GM12878 (cell line): Measurements from ENCODE around the gene SLC47A2. TPM values are rescaled to one million over a fixed set of nuclear protein-coding genes. Genes with fewer than 3 reads are reported as not detected.

Source experiments
- ATAC-seq: fragments of 200-7000 bp; cut with Tn5 transposase; 3 replicates; pipeline ENCODE4 v1.9.1; 2020; ENCODE audit warnings: mild to moderate bottlenecking, moderate library complexity
- BruUV-seq: library from RNA; stranded (reverse); fragments of 400-500 nt; replicated peaks from 2 replicates; lab custom pipeline; 2021; lab: Mats Ljungman, UMichigan
- CTCF ChIA-PET: fragments of 300-600 bp; sonication (Branson Sonifier 250); formaldehyde crosslinking; extraction: SDS; loops from one replicate; lab custom pipeline; 2021; ENCODE audit warnings: inconsistent platforms; lab: Yijun Ruan, JAX
- POLR2A ChIA-PET: fragments of 350-600 bp; formaldehyde crosslinking; extraction: SDS; loops from one replicate; lab custom pipeline; 2021; ENCODE audit warnings: inconsistent platforms; lab: Charles Lee
- RAD21 ChIA-PET: fragments of 300-600 bp; sonication (Branson Sonifier 250); formaldehyde crosslinking; loops from one replicate; lab custom pipeline; 2023; ENCODE audit warnings: antibody characterized with exemption; ENCODE audit not compliant: unreplicated experiment; lab: Charles Lee
- SMC1A ChIA-PET: fragments of 300-600 bp; sonication (Branson Sonifier 250); formaldehyde crosslinking; loops from one replicate; lab custom pipeline; 2023; ENCODE audit not compliant: unreplicated experiment, uncharacterized antibody; lab: Charles Lee
- DNase-seq: peaks from one replicate; pipeline ENCODE4 v3.0.0-alpha.2; 2011; ENCODE audit warnings: low read depth, low spot score
- FAIRE-seq: peaks from 3 replicates; lab custom pipeline; 2011; peaks lifted over from hg19 to GRCh38; lab: Jason Lieb, UNC
- H2AFZ ChIP-seq: 2 replicates; pipeline ENCODE4 v1.6.0; 2011; ENCODE audit warnings: low read depth, low read length, control low read depth; ENCODE audit not compliant: control insufficient read depth
- H3K27ac ChIP-seq: 2 replicates; pipeline ENCODE4 v1.5.1; 2011; ENCODE audit warnings: control low read depth; ENCODE audit not compliant: control insufficient read depth, insufficient read depth
- H3K27me3 ChIP-seq, 2 experiments: replicated peaks in 1 of 2; 2 replicates each; pipeline versions ENCODE4 v1.6.0 to v1.6.1; 2011; ENCODE audit warnings: low read length in 1 of 2; ENCODE audit not compliant: control insufficient read depth in 2 of 2, insufficient read depth in 2 of 2
- H3K36me3 ChIP-seq, 2 experiments: 2 replicates each; pipeline ENCODE4 v1.5.1; 2011; ENCODE audit warnings: low read length in 1 of 2; ENCODE audit not compliant: control insufficient read depth in 2 of 2, insufficient read depth in 2 of 2
- H3K4me1 ChIP-seq: 2 replicates; pipeline ENCODE4 v1.6.1; 2011; ENCODE audit warnings: mild to moderate bottlenecking, low read length, moderate library complexity, mixed read lengths; ENCODE audit not compliant: control insufficient read depth, insufficient read depth
- H3K4me2 ChIP-seq: 2 replicates; pipeline ENCODE4 v1.6.0; 2011; ENCODE audit warnings: control low read depth; ENCODE audit not compliant: control insufficient read depth, insufficient read depth
- H3K4me3 ChIP-seq: fragments of 200-600 bp; sonication (generic); 2 replicates; pipeline ENCODE4 v1.5.1; 2016
- H3K79me2 ChIP-seq: 2 replicates; pipeline ENCODE4 v1.6.0; 2011; ENCODE audit warnings: low read length; ENCODE audit not compliant: control insufficient read depth, insufficient read depth
- H3K9ac ChIP-seq: 2 replicates; pipeline ENCODE4 v1.8.0; 2011; ENCODE audit warnings: low read length, control low read depth, mixed read lengths; ENCODE audit not compliant: control insufficient read depth, insufficient read depth
- H3K9me3 ChIP-seq: replicated peaks from 3 replicates; pipeline ENCODE4 v1.5.1; 2011; ENCODE audit warnings: mild to moderate bottlenecking, low read length; ENCODE audit not compliant: control insufficient read depth, insufficient read depth
- H4K20me1 ChIP-seq: 2 replicates; pipeline ENCODE4 v1.6.0; 2011; ENCODE audit not compliant: control insufficient read depth, insufficient read depth
- BCL11A ChIP-seq: IDR thresholded peaks from 2 replicates; pipeline ENCODE4 v1.6.1; 2011; ENCODE audit warnings: low read depth, low read length
- BCLAF1 ChIP-seq: fragments of 450-650 bp; IDR thresholded peaks from 2 replicates; pipeline ENCODE4 v1.6.1; 2017; ENCODE audit warnings: antibody characterized with exemption, mild to moderate bottlenecking, moderate library complexity
- CBX3 ChIP-seq: fragments of 200-600 bp; sonication (generic); IDR thresholded peaks from 2 replicates; pipeline ENCODE4 v1.6.1; 2016; ENCODE audit warnings: low read depth, borderline replicate concordance
- CHD2 ChIP-seq: IDR thresholded peaks from 2 replicates; pipeline ENCODE4 v1.6.1; 2011; ENCODE audit warnings: low read depth, low read length, improper control_type of control experiment, borderline replicate concordance
- HDGF ChIP-seq: fragments of 450-650 bp; IDR thresholded peaks from 2 replicates; pipeline ENCODE4 v1.6.1; 2016; ENCODE audit warnings: antibody characterized with exemption
- MYB ChIP-seq: fragments of 150-350 bp; IDR thresholded peaks from 2 replicates; pipeline ENCODE4 v1.6.1; 2014; ENCODE audit warnings: mild to moderate bottlenecking, low read depth, low read length, borderline replicate concordance
- NBN ChIP-seq: fragments of 450-650 bp; IDR thresholded peaks from 2 replicates; pipeline ENCODE4 v1.6.1; 2016
- NR2C1 ChIP-seq: fragments of 450-650 bp; IDR thresholded peaks from 2 replicates; pipeline ENCODE4 v1.6.1; 2017; ENCODE audit warnings: antibody characterized with exemption, mild to moderate bottlenecking, moderate library complexity
- NR2C2 ChIP-seq: IDR thresholded peaks from 2 replicates; pipeline ENCODE4 v1.6.1; 2011; ENCODE audit warnings: borderline replicate concordance, low read depth; ENCODE audit not compliant: control insufficient read depth, insufficient read length
- SPI1 ChIP-seq: IDR thresholded peaks from 2 replicates; pipeline ENCODE4 v1.6.1; 2011; ENCODE audit warnings: low read depth, mild to moderate bottlenecking, low read length, moderate library complexity, borderline replicate concordance; ENCODE audit not compliant: insufficient read depth
- SREBF2 ChIP-seq: IDR thresholded peaks from 2 replicates; pipeline ENCODE4 v1.6.1; 2012; ENCODE audit warnings: mild to moderate bottlenecking, low read length
- ZBTB11 ChIP-seq: fragments of 450-650 bp; formaldehyde crosslinking; IDR thresholded peaks from 2 replicates; pipeline ENCODE4 v1.5.0; 2022; ENCODE audit warnings: mild to moderate bottlenecking, missing genetic modification characterization
- ZNF384 ChIP-seq: IDR thresholded peaks from 2 replicates; pipeline ENCODE4 v1.6.1; 2012; ENCODE audit warnings: low read depth, mild to moderate bottlenecking, low read length, improper control_type of control experiment, borderline replicate concordance
- WGBS: methylation state at CpG from one replicate; pipeline ENCODE4 v1.1.6; 2016; ENCODE audit warnings: low lambda C conversion rate; ENCODE audit not compliant: insufficient replicate concordance, insufficient coverage; ENCODE audit errors: missing lambda C conversion rate; 5-methylcytosine and 5-hydroxymethylcytosine counted together
- in situ Hi-C: fragments of 300-500 bp; cut with MboI; formaldehyde crosslinking; loops from 9 replicates; pipeline ENCODE4 v1.14.3; 2018; ENCODE audit warnings: mixed read lengths
- intact Hi-C: fragments of 100-400 bp; cut with micrococcal nuclease; formaldehyde crosslinking; loops from one replicate; pipeline ENCODE4 v1.14.2; 2022; ENCODE audit not compliant: unreplicated experiment
- polyA plus RNA-seq, 11 experiments: library from polyadenylated mRNA; depleted of rRNA in 4 of 11; unstranded in 6 of 11; stranded (reverse) in 5 of 11; fragments of >200 nt; fragmentation: Nextera tagmentation in 4 of 11; fragmentation: Illumina TruSeq in 1 of 11; extraction: Ambion mirVana in 4 of 11; extraction: Trizol in 1 of 11; gene quantifications; 1 replicate in 1 of 11; 2 replicates in 10 of 11; pipeline versions ENCODE4 v1.2.1 to v1.2.3, GENCODE V29; 2011 to 2016; ENCODE audit warnings: inconsistent platforms in 2 of 11, missing spikeins in 2 of 11, low read depth in 1 of 11
- total RNA-seq, 4 experiments: library from RNA; depleted of rRNA in 3 of 4; stranded (reverse); fragments of >200 nt in 3 of 4; fragmentation: Illumina TruSeq in 1 of 4; extraction: Trizol in 1 of 4; gene quantifications; 2 replicates each; pipeline versions ENCODE4 v1.2.1 to v1.2.3, GENCODE V29; 2013 to 2021
- TF ChIP-seq, protein P1 (sequence below): fragments of 450-650 bp; IDR thresholded peaks from 2 replicates; pipeline ENCODE4 v1.6.1; 2017; ENCODE audit warnings: mild to moderate bottlenecking, low read depth, inconsistent platforms; ENCODE audit not compliant: poor library complexity, severe bottlenecking

The SLC47A2 gene
- total and polyA plus RNA-seq, 10 of the 15 experiments (the other 5 are each of a cell fraction or from before 2014, with no cell fraction given) = not detected

DNA sequence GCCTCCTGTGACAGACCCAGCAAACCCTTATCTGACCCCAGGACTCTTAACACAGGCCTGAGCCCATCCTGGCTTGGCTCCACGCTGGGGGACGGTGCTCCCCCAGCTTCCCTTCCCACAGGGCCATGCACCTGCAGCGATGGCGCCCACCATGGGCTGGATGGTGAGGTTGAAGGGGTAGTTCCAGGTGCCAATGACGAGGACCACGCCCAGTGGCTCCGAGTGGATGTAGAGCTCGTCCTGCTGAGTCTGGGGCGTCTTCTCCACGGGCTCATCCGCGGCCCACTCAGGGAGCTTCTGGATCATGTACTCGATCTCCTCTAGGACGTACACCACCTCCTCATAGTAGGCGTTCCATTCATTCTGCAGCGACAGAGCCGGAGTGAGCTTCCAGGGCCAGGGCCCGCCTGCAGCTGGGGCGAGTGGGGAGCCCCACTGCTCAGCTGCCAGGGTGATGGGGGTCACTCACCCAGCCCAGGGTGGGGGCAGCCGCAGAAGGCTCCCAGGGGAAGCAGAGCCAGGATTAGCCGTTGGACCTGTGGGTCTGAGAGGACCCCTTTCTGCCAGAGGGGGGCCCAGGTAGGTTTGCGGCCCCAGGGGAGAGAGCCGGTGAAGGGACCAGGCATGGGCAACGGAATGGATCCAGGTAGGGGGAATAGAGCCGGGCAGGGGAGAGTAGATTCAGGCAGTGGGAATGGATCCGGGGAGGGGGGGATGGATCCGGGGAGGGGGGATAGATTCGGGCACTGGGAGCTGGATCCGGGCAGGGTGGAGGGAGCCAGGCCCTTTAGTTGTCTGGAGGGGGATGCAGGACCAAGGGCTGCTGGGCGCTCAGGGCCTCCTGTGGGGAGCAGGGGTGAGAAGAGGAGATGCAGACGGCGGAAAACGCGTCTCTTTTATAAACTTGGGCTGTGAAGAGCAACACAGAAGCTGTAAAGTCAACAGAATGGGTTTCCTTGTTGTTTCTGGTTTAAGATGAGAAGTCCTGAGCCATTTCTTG, 27.0 kb upstream of the SLC47A2 start:
- H3K4me1 ChIP-seq = no peaks in the 10 kb centered on the region
- intact Hi-C loops = no loop called here
- H3K9me3 ChIP-seq = no peaks in the 10 kb centered on the region
- BruUV-seq = no TSS peak
- ChIA-PET RAD21 (no interaction called here), CTCF (interaction anchor here (0.8 to 2.0 kb wide), 3 partner anchors 82 to 193 kb away, joined by 3 to 6 read pairs (median 3); partner anchors contain the start of gene ALDH3A2), SMC1A (no interaction called here), POLR2A (no interaction called here)
- no peak overlapping the region for H3K4me3 ChIP-seq
- H3K4me2 ChIP-seq = no peak overlapping the region
- 78% methylated on average over 29 of the region's 34 CpGs for WGBS
- no peaks in the 10 kb centered on the region for H4K20me1 ChIP-seq
- FAIRE-seq (no peak), ATAC-seq (no peak), DNase-seq (no peak)
- no peaks in the 10 kb centered on the region for H3K79me2 ChIP-seq
- H3K27ac ChIP-seq = no peak overlapping the region
- H3K9ac ChIP-seq = no peak overlapping the region
- in situ Hi-C loops = no loop called here
- H3K27me3 ChIP-seq = no peaks in the 10 kb centered on the region
- no peak overlapping the region for H2AFZ ChIP-seq
- H3K36me3 ChIP-seq = no peaks in the 10 kb centered on the region
- TF ChIP-seq CBX3 = no peak
- no peak for TF ChIP-seq NBN
- no peak for TF ChIP-seq ZBTB11 (CRISPR knock-in tag)
- no peak for TF ChIP-seq CHD2
- TF ChIP-seq, protein P1, sequence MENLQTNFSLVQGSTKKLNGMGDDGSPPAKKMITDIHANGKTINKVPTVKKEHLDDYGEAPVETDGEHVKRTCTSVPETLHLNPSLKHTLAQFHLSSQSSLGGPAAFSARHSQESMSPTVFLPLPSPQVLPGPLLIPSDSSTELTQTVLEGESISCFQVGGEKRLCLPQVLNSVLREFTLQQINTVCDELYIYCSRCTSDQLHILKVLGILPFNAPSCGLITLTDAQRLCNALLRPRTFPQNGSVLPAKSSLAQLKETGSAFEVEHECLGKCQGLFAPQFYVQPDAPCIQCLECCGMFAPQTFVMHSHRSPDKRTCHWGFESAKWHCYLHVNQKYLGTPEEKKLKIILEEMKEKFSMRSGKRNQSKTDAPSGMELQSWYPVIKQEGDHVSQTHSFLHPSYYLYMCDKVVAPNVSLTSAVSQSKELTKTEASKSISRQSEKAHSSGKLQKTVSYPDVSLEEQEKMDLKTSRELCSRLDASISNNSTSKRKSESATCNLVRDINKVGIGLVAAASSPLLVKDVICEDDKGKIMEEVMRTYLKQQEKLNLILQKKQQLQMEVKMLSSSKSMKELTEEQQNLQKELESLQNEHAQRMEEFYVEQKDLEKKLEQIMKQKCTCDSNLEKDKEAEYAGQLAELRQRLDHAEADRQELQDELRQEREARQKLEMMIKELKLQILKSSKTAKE = no peak
- TF ChIP-seq BCL11A = no peak
- TF ChIP-seq NR2C2 = no peak
- TF ChIP-seq SREBF2 = no peak
- no peak for TF ChIP-seq NR2C1
- TF ChIP-seq ZNF384 = no peak
- no peak for TF ChIP-seq BCLAF1
- no peak for TF ChIP-seq HDGF
- TF ChIP-seq MYB = no peak
- no peak for TF ChIP-seq SPI1
